Stimulated activated CD8-positive, alpha-beta memory T cell treated with anti-CD3 and anti-CD28 coated beads, Interleukin-4, amount 100 ng/mL, for 1 hour (primary cell): ENCODE data around the gene EBF3.

Experiments
- DNase-seq, 2 donors: peaks; one replicate each; pipeline ENCODE4 v3.0.0-alpha.2; 2020; ENCODE audit warnings: low read depth in 2 of 2, low spot score in 1 of 2

EBF3 gene

DNA sequence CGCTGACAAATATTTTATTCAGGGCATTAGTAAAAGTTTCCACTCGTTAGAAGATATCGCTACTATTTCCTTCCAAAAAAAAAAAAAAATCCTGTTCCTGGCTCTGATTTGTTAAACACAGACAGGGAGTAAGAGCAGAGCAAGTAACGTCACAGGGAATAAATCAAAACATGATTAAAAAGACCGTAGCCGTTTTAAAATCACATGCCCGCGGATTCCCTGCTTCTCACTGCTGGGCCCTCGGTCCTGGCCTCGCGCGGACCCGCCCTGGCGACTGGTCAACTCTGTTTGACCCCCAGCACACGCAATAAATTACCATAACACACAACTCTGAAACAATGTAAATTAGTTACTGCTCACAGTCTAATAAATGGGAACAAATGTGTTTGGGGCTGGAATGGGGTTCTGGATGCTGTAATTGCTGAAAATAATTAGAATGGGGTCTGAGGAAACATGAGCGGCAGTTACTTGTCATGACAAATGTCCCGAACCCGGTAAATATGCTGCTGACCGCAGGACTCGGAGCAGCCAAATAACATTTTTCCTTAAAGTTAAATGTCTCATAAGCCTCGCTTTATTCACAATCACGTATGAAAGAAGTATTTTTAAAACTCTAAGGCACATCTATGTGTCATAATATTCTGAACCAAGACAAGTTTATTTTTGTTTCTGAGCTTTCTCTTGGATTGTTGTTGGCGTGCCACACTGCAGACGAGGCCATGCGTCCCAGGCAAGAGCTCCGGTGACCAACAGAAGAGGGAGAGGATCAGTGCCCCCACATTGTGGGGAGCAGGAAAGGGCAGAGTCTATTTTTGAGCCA lies 17.9 kb downstream of the EBF3 start:
- no peak for DNase-seq

GRCh38 chr10:129945526-129945925 lies 18.5 kb downstream of the EBF3 start:
- DNase-seq: no peak

DNA sequence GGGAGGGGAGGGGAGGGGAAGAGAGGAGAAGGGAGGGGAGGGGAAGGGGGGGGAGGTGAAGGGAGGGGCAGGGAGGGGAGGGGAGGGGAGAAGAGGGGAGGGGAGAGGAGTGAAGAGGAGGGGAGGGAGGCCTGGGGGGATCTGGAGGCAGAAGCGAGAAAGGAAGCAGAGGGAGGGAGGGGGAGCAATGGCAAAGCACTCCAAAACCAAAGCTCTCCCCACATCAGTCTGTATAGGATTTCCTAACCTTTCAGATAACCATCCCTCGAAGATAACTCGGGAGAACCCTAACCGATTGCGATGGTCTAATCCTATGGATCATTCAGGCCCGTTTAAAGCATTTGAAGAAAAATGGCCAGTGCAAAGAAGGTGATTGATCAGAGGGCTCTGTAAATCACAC lies 19.0 kb downstream of the EBF3 start:
- no peak for DNase-seq

DNA sequence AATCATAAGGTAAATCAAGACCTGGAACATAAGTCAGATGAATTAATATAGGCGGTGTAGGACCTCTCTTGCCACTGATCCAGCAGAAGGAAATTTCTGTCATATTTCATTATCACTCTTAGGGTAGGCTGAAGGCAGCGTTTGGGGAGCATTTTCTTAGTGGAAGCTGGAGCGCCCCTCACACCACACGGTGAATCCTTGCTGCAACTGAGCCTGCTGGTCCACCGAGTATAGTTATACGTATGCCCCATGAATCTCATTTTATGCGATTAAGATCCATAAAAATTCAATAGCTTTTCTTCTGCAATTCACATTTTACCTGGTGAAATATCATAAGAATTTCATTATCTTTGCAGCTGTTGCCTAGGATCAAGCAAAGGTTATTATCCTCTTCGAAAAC lies 19.6 kb downstream of the EBF3 start:
- DNase-seq: no peak

GRCh38 chr10:129942936-129943715 lies 20.9 kb downstream of the EBF3 start:
- DNase-seq: no peak

GRCh38 chr10:129942391-129942790 lies 21.7 kb downstream of the EBF3 start:
- DNase-seq: no peak

DNA sequence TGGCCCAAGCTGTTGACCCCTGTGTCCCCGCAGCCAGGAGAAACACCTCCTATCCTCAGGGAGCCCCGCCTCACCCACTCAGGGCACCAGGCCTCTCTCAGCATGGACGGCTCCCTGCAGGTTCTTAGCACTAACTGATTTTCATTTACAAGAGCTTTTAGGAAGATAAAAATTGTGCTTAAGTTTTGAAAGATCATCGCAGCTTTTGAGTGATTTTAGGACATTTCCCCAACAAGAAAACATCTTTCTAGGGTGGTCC lies 22.1 kb downstream of the EBF3 start:
- DNase-seq: no peak

GRCh38 chr10:129941199-129942018 lies 22.7 kb downstream of the EBF3 start:
- no peak for DNase-seq

- no peak for DNase-seq
These were observed 23.4 kb downstream of the EBF3 start for GRCh38 chr10:129940617-129941198.

GRCh38 chr10:129939416-129940275 lies 24.4 kb downstream of the EBF3 start:
- no peak for DNase-seq

GRCh38 chr10:129938460-129938859 lies 25.6 kb downstream of the EBF3 start:
- DNase-seq: no peak

GRCh38 chr10:129937351-129937751 lies 26.7 kb downstream of the EBF3 start:
- DNase-seq: no peak

- no peak for DNase-seq
These were observed 27.2 kb downstream of the EBF3 start for GRCh38 chr10:129936923-129937300.

GRCh38 chr10:129936266-129936922 lies 27.7 kb downstream of the EBF3 start:
- DNase-seq: no peak

DNA sequence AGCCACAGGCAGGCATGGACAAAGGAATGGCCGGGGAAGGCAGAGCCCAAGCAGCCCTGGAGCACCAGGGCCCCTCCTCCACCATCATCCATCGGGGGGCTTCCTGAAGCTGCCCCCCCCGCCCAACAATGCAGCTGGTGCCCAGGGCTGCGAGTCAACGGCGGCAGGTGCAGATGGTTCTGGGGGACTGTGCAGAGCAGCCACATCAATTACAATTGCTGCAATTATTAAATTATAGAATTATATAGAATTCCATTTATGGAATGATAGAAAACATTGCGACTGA lies 28.3 kb downstream of the EBF3 start:
- no peak for DNase-seq

- DNase-seq: no peak
These were observed 28.8 kb downstream of the EBF3 start for GRCh38 chr10:129935102-129935866.

DNA sequence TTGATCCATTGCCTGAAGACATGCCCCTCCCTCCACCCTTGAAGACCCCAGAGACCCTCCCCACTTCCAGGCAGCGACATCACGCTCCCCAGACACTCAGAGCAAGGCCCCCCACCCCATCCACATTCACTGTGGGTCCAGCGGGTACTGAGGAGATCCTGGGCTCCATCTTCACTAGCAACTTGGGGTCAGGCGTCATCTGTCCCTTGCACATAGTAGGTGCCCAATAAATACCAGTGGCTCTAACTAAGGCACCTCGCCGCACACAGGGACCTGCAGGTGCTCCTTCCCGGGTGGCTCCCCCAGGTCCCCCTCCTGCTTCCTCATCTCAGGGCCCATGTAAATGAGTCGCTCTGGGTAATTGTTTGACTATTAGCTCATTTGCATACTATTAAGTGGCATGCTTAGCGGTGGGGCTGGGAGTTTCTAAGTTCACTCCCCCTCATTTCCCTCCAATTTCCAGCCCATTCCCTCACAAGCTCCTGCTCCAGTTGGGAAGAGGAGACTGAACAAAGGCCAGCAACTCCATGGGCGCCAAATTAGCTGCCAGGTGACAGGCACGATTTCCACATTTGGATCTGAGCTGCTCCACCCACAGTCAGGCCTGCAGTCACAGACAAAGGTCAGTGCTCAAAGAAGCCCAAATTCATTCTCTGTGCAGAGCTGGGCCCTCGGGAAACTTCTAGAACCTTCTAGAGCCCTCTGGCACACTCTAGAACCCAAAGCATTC lies 29.7 kb downstream of the EBF3 start:
- no peak for DNase-seq

GRCh38 chr10:129933456-129934092 lies 30.5 kb downstream of the EBF3 start:
- no peak for DNase-seq
